GM19043 (cell line): ENCODE measurements around the gene KLRB1.
"Not testable (repeated sequence)": the region's sequence is repeated elsewhere in the genome, so short reads cannot be mapped to it uniquely, and the experiment has no call there.

Source experiments
- ATAC-seq: cut with Tn5 transposase; IDR thresholded peaks from one replicate; pipeline ENCODE4 v1.9.1; 2021; ENCODE audit warnings: low read depth; ENCODE audit not compliant: unreplicated experiment

KLRB1 gene

DNA sequence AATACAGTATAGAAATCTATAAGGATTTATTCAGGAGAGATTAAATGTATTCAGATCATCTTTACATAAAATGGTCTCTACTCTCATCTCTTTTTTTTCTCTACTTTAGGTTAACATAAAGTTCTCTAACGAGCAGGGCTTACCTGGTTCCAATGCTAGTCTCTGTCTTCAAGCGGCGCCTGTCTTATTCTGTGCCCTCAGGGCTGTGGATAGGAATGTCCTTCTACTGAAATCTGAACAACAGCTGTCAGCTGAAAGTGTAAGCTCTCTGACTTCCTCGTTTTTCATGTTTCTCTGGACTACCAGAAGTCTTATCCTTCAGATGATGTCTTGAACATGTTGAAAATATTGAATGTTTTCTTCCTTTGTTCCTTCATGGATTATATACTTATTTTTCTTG lies 62.2 kb downstream of the KLRB1 start:
- ATAC-seq, result not testable (repeated sequence)
